ENCODE results near the gene ANKS6. TPM values are rescaled to one million over a fixed set of nuclear protein-coding genes. Genes with fewer than 3 reads are reported as not detected.

The ANKS6 gene
- total RNA-seq, 4 donors from 2014 or later, result 42.2 to 56.6 (median 49.9) TPM

DNA sequence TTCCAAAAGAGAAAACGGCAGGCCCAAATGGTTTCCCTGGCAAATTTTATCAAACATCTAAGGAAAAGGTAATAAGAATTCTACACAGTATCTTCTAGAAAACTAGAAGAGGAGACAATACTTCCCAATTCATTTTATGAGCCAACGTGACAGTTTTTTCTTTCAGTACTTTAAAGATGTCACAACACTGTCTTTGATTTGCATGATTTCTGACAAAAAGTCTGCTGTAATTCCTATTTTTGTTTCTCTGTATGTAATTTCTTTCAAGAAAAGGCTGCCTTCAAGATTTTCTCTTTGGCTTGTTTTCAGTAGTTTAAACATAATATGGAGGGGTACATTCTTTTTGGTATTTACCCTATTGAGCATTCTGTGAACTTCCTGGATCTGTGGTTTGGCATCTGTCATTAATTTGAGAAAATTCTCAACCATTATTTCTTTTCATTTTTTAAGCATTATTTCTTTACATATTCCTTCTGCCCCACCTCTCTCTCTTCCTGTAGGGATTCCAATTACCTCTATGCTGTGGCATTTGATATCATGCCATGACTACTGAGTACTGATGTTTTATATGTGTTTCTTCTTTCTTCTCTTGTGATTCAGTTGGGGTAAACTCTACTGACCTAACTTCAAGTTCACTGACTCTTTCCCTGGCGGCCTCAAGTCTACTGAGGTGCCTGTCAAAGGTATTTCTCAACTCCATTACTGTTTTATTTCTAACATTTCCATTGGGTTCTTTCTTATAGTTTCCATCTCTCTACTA lies 32.2 kb downstream of the ANKS6 start:
- no peak for TF ChIP-seq POLR2A (IDR thresholded peaks at IDR 0.05)
- no peak for TF ChIP-seq CTCF (IDR thresholded peaks at IDR 0.05)
- peaks cover 8 to 19% of the 10 kb centered on the region in 2 donors for H3K36me3 ChIP-seq
- WGBS, 2 donors, result 97 to 98% methylated on average over 3 of the region's 3 CpGs

DNA sequence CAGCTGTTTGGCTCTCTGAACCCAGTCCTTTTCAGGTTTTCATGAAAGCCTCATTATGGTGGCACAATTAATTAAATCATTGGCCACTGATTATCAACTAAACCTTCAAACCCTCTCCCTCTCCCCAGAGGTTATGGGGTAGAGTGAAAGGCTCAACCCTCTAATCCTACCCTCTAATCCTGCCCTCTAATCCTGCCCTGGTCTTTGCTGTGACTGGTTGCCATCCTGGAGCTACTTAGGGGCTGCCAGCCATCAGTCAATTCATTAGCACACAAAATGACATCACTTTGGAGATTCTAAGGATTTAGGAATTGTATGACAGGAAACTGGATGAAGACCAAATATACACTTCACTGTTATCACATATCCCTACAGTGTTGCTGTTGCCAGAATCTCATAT lies 36.1 kb downstream of the ANKS6 start:
- intact Hi-C loops (cut with DNase I), result no loop called here
- H3K4me1 ChIP-seq, result no peaks in the 10 kb centered on the region
- TF ChIP-seq POLR2A (IDR thresholded peaks at IDR 0.05) (no peak), CTCF (IDR thresholded peaks at IDR 0.05) (no peak)
- no peak overlapping the region for H3K27ac ChIP-seq
- no peak overlapping the region for H3K4me3 ChIP-seq (replicated peaks in 1 of 3)
- H3K9me3 ChIP-seq, result no peaks in the 10 kb centered on the region
- no peak for DNase-seq
- no peaks in the 10 kb centered on the region for H3K27me3 ChIP-seq
- peaks cover 0 to 15% of the 10 kb centered on the region in 2 donors for H3K36me3 ChIP-seq

More for the DNA sequence above, 32.2 kb downstream of the ANKS6 start:
- H3K9me3 ChIP-seq, result no peaks in the 10 kb centered on the region
- H3K4me3 ChIP-seq (replicated peaks in 1 of 3), result no peak overlapping the region
- intact Hi-C loops (cut with DNase I), result no loop called here
- no peaks in the 10 kb centered on the region for H3K4me1 ChIP-seq
- H3K27ac ChIP-seq, result no peak overlapping the region
- no peaks in the 10 kb centered on the region for H3K27me3 ChIP-seq
- DNase-seq, result no peak

DNA sequence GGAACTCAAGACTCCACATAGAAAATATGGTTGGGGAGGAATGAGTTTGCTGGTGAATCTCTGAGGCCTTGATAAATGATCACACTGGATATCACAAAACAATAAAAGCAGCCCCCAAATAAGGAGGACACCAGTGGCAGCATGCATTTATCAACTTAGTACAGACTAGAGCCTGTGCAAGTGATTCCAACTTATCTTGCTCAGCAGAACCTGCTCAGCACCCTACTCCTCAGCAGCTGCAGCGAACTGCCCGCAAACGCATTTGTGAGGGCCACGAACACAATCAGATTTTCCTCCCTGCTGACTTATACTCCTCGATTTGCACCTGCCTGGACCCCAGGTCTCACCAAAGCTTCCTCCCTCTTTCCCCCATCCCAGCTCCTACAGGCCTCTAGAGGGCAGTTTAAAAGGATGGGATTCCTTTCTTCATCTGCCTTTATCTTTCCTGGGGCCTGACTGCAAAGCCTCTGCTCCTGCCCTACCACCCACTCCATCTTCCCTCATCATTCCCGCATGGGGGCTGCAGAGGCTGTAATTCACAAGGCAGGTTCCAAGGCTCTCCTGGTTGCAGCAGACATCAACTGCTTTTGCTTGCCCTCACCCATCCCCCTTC lies 41.2 kb downstream of the ANKS6 start:
- H3K4me3 ChIP-seq (replicated peaks in 1 of 3), result no peak overlapping the region
- H3K36me3 ChIP-seq, result peaks cover 4 to 33% of the 10 kb centered on the region in 2 donors
- no peak for DNase-seq
- H3K27me3 ChIP-seq, result no peaks in the 10 kb centered on the region
- no peak overlapping the region for H3K27ac ChIP-seq
- TF ChIP-seq POLR2A (IDR thresholded peaks at IDR 0.05), result no peak
- no peak for TF ChIP-seq CTCF (IDR thresholded peaks at IDR 0.05)
- H3K4me1 ChIP-seq, result no peaks in the 10 kb centered on the region
- intact Hi-C loops (cut with DNase I), result no loop called here
- WGBS, 2 donors, result 92 to 96% methylated on average over 6 of the region's 6 CpGs
- no peaks in the 10 kb centered on the region for H3K9me3 ChIP-seq

DNA sequence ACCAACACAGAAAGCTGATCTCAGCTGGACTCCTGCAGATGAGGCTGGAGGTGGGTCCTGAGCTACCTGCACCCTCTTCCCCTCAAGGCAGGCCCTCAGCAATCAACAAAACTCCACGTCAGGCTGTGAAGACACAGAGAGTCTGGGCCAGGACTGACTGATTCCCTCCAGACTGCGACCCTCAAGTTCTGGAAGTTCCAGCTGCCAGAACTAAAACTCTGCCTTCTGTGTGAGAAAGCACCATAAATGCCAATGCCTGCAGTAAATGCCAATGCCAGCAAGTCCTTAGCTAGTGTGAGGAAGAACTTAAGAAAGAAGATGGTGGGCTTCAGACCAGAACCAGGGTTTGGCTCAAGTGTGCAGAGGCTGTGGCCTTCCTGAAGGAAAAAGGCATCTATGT lies 45.1 kb downstream of the ANKS6 start:
- Histone ChIP-seq H3K4me1 (no peaks in the 10 kb centered on the region), H3K27ac (no peak overlapping the region), H3K4me3 (replicated peaks in 1 of 3) (no peak overlapping the region), H3K9me3 (no peaks in the 10 kb centered on the region), H3K36me3 (peaks cover 4 to 30% of the 10 kb centered on the region in 2 donors), H3K27me3 (no peaks in the 10 kb centered on the region)
- no peak for DNase-seq
- intact Hi-C loops (cut with DNase I), result no loop called here
- WGBS, 2 donors, result 90 to 93% methylated on average over 2 of the region's 2 CpGs
- TF ChIP-seq CTCF (IDR thresholded peaks at IDR 0.05) (no peak), POLR2A (IDR thresholded peaks at IDR 0.05) (no peak)

GRCh38 chr9:98750364-98751060 lies 45.8 kb downstream of the ANKS6 start:
- no peak for TF ChIP-seq POLR2A (IDR thresholded peaks at IDR 0.05)
- no peak for TF ChIP-seq CTCF (IDR thresholded peaks at IDR 0.05)
- 93% methylated on average over 5 of the region's 5 CpGs for WGBS, 2 donors
- Histone ChIP-seq H3K4me3 (replicated peaks in 1 of 3) (no peak overlapping the region), H3K4me1 (no peaks in the 10 kb centered on the region), H3K36me3 (peaks cover 8 to 23% of the 10 kb centered on the region in 2 donors), H3K27me3 (no peaks in the 10 kb centered on the region), H3K27ac (no peak overlapping the region), H3K9me3 (no peaks in the 10 kb centered on the region)
- no peak for DNase-seq
- intact Hi-C loops (cut with DNase I), result no loop called here
